Central memory CD8-positive, alpha-beta T cell (primary cell): ENCODE data around the gene PNPLA2.

Source experiments
- ATAC-seq: fragments of 150-1000 bp; cut with Tn5 transposase; replicated peaks from 2 replicates; pipeline ENCODE4 v1.10.0; 2022; ENCODE audit warnings: mild to moderate bottlenecking, moderate FRiP score, moderate number of reproducible peaks; ENCODE audit not compliant: poor library complexity, severe bottlenecking; ENCODE audit errors: extremely low read depth
- DNase-seq, 2 donors: peaks; one replicate each; pipeline ENCODE4 v3.0.0; 2021; ENCODE audit warnings: low spot score in 2 of 2
- H3K27ac Mint-ChIP-seq: one replicate; pipeline ENCODE4 v1.8.0; 2022; ENCODE audit warnings: low read depth, mild to moderate bottlenecking, moderate library complexity, mixed read lengths
- H3K27me3 Mint-ChIP-seq: one replicate; pipeline ENCODE4 v1.8.0; 2022; ENCODE audit warnings: mixed read lengths
- H3K36me3 Mint-ChIP-seq: one replicate; pipeline ENCODE4 v1.8.0; 2022; ENCODE audit warnings: mild to moderate bottlenecking, moderate library complexity, mixed read lengths; ENCODE audit not compliant: insufficient read depth
- H3K4me1 Mint-ChIP-seq: one replicate; pipeline ENCODE4 v1.8.0; 2022; ENCODE audit warnings: mixed read lengths
- H3K4me3 Mint-ChIP-seq: one replicate; pipeline ENCODE4 v1.8.0; 2022; ENCODE audit warnings: mild to moderate bottlenecking, moderate library complexity, mixed read lengths
- H3K9me3 Mint-ChIP-seq: one replicate; pipeline ENCODE4 v1.8.0; 2022; ENCODE audit warnings: mixed read lengths

PNPLA2 gene

GRCh38 chr11:789943-790342 lies 28.8 kb upstream of the PNPLA2 start, which contains the start of gene CEND1:
Gene CEND1, minus strand, starts transcription at chr11:790090. Its CDS starts 1,514 bp downstream, at chr11:788576.
- no peaks in the 10 kb centered on the region for H3K27me3 Mint-ChIP-seq
- H3K4me3 Mint-ChIP-seq, result no peak within 1 kb of the TSS
- peaks cover 12% of the 10 kb centered on the region for H3K36me3 Mint-ChIP-seq
- peaks cover 6% of the 10 kb centered on the region for H3K4me1 Mint-ChIP-seq
- no peaks in the 10 kb centered on the region for H3K9me3 Mint-ChIP-seq
- ATAC-seq, result peak; percentile 32
- no peak within 1 kb of the TSS for H3K27ac Mint-ChIP-seq
- DNase-seq, result no peak

- DNase-seq (no peak), ATAC-seq (no peak)
- Mint-ChIP-seq H3K36me3 (peaks cover 14% of the 10 kb centered on the region), H3K4me3 (peak overlapping the region; percentile 23), H3K27me3 (no peaks in the 10 kb centered on the region), H3K27ac (no peak overlapping the region), H3K4me1 (peaks cover 6% of the 10 kb centered on the region), H3K9me3 (no peaks in the 10 kb centered on the region)
These were observed 27.8 kb upstream of the PNPLA2 start for GRCh38 chr11:790721-791564.

- Mint-ChIP-seq H3K9me3 (no peaks in the 10 kb centered on the region), H3K27ac (no peak overlapping the region), H3K4me1 (peaks cover 9% of the 10 kb centered on the region), H3K4me3 (no peak overlapping the region), H3K27me3 (no peaks in the 10 kb centered on the region), H3K36me3 (peaks cover 17% of the 10 kb centered on the region)
- ATAC-seq, result no peak
- no peak for DNase-seq
These were observed 26.8 kb upstream of the PNPLA2 start for GRCh38 chr11:791658-792534.

GRCh38 chr11:792535-792821 lies 26.2 kb upstream of the PNPLA2 start:
- Mint-ChIP-seq H3K27me3 (no peaks in the 10 kb centered on the region), H3K4me3 (no peak overlapping the region), H3K36me3 (peaks cover 19% of the 10 kb centered on the region), H3K27ac (no peak overlapping the region), H3K4me1 (peaks cover 15% of the 10 kb centered on the region), H3K9me3 (no peaks in the 10 kb centered on the region)
- ATAC-seq (no peak), DNase-seq (no peak)

GRCh38 chr11:792873-793272 lies 25.8 kb upstream of the PNPLA2 start:
- no peak overlapping the region for H3K27ac Mint-ChIP-seq
- H3K4me1 Mint-ChIP-seq, result peaks cover 15% of the 10 kb centered on the region
- no peaks in the 10 kb centered on the region for H3K9me3 Mint-ChIP-seq
- H3K27me3 Mint-ChIP-seq, result no peaks in the 10 kb centered on the region
- H3K4me3 Mint-ChIP-seq, result no peak overlapping the region
- DNase-seq (no peak), ATAC-seq (no peak)
- peaks cover 19% of the 10 kb centered on the region for H3K36me3 Mint-ChIP-seq

- DNase-seq, result no peak
- Mint-ChIP-seq H3K36me3 (peaks cover 19% of the 10 kb centered on the region), H3K27me3 (no peaks in the 10 kb centered on the region), H3K9me3 (no peaks in the 10 kb centered on the region), H3K4me3 (no peak overlapping the region), H3K27ac (no peak overlapping the region), H3K4me1 (peaks cover 15% of the 10 kb centered on the region)
- no peak for ATAC-seq
These were observed 25.2 kb upstream of the PNPLA2 start for GRCh38 chr11:793556-793955.

- DNase-seq (no peak), ATAC-seq (no peak)
- no peak overlapping the region for H3K27ac Mint-ChIP-seq
- peaks cover 15% of the 10 kb centered on the region for H3K4me1 Mint-ChIP-seq
- H3K4me3 Mint-ChIP-seq, result peak overlapping the region; percentile 91
- peaks cover 21% of the 10 kb centered on the region for H3K36me3 Mint-ChIP-seq
- no peaks in the 10 kb centered on the region for H3K27me3 Mint-ChIP-seq
- H3K9me3 Mint-ChIP-seq, result no peaks in the 10 kb centered on the region
These were observed 24.5 kb upstream of the PNPLA2 start for GRCh38 chr11:794013-794765.

- H3K27ac Mint-ChIP-seq, result peak overlapping the region; percentile 92
- H3K4me3 Mint-ChIP-seq, result peak overlapping the region; percentile 91
- no peaks in the 10 kb centered on the region for H3K27me3 Mint-ChIP-seq
- H3K36me3 Mint-ChIP-seq, result peaks cover 21% of the 10 kb centered on the region
- DNase-seq (no peak), ATAC-seq (no peak)
- H3K9me3 Mint-ChIP-seq, result no peaks in the 10 kb centered on the region
- H3K4me1 Mint-ChIP-seq, result peaks cover 15% of the 10 kb centered on the region
These were observed 23.7 kb upstream of the PNPLA2 start for GRCh38 chr11:794766-795633.

GRCh38 chr11:795634-796564 lies 22.8 kb upstream of the PNPLA2 start:
- Mint-ChIP-seq H3K4me1 (peaks cover 15% of the 10 kb centered on the region), H3K4me3 (peak overlapping the region; percentile 91), H3K9me3 (no peaks in the 10 kb centered on the region), H3K27ac (peak overlapping the region; percentile 92), H3K36me3 (peaks cover 21% of the 10 kb centered on the region), H3K27me3 (no peaks in the 10 kb centered on the region)
- ATAC-seq, result peak; percentile 42
- DNase-seq, result peak in 1 of 2 donors; percentile 52

- ATAC-seq, result no peak
- peaks cover 19% of the 10 kb centered on the region for H3K36me3 Mint-ChIP-seq
- H3K27ac Mint-ChIP-seq, result peak overlapping the region; percentile 92
- no peaks in the 10 kb centered on the region for H3K9me3 Mint-ChIP-seq
- DNase-seq, result no peak
- no peaks in the 10 kb centered on the region for H3K27me3 Mint-ChIP-seq
- H3K4me3 Mint-ChIP-seq, result peak overlapping the region; percentile 91
- peaks cover 15% of the 10 kb centered on the region for H3K4me1 Mint-ChIP-seq
These were observed 22.0 kb upstream of the PNPLA2 start for GRCh38 chr11:796565-797295.
